ENCODE measurements around the gene ITSN2. TPM values are rescaled to one million over a fixed set of nuclear protein-coding genes. Genes with fewer than 3 reads are reported as not detected.

Gene ITSN2
- total and polyA plus RNA-seq, 4 donors: 10.1 to 32.4 (median 21.6) TPM

DNA sequence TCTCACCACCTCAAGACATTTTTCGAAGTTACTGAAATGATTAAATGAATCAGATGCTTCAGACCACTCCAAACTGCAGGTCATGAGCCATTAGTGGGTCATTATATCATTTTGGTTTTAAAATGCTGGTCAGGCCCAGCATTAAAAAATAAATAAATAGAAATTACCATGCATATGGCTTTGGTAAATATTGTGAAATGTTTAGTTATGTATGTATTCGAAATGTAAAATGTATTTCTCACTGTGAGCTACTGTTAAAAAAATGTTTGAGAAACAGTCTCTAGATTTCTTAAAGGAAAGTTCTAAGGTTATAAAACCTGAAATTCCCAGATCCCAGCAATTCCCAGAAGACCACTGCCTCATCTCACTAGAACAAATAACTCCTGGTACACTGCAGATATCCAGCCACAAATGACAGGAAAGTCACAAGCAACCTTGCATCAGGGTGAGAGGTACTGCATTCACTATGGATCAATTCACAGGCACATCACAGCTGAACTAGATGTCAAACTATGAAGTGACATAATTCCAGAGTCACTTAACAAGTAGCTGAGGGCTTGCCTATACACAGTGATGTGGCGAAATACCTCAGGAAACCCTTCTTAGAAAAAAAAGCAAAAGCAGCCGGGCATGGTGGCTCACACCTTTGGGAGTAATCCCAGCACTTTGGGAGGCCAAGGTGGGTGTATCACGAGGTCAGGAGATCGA, 138.8 kb downstream of the ITSN2 start:
- H3K27me3 ChIP-seq (ENCODE audit: control insufficient read depth in 4 of 4, insufficient read depth in 4 of 4, low read length in 3 of 4): no peaks in the 10 kb centered on the region
- H3K4me3 ChIP-seq (ENCODE audit: low read depth in 1 of 3, low read length in 3 of 3): no peak overlapping the region
- no peak overlapping the region for H3K9ac ChIP-seq (ENCODE audit: low read depth in 1 of 2, low read length in 2 of 2)
- DNase-seq (ENCODE audit: low spot score): no peak
- H3K9me3 ChIP-seq (ENCODE audit: control insufficient read depth in 4 of 4, low read length in 3 of 4): no peaks in the 10 kb centered on the region
- no peak overlapping the region for H3K27ac ChIP-seq (ENCODE audit: low read depth in 1 of 2, low read length in 2 of 2)
- WGBS: 94% methylated on average over 6 of the region's 6 CpGs
- peaks cover 1 to 36% (median 15%) of the 10 kb centered on the region in 4 donors for H3K36me3 ChIP-seq (ENCODE audit: control insufficient read depth in 4 of 4, insufficient read depth in 3 of 4, low read depth in 1 of 4, low read length in 3 of 4)
- H3K4me1 ChIP-seq (ENCODE audit: control insufficient read depth in 4 of 4, insufficient read depth in 4 of 4, low read length in 3 of 4): no peaks in the 10 kb centered on the region
- TF ChIP-seq, protein P1, sequence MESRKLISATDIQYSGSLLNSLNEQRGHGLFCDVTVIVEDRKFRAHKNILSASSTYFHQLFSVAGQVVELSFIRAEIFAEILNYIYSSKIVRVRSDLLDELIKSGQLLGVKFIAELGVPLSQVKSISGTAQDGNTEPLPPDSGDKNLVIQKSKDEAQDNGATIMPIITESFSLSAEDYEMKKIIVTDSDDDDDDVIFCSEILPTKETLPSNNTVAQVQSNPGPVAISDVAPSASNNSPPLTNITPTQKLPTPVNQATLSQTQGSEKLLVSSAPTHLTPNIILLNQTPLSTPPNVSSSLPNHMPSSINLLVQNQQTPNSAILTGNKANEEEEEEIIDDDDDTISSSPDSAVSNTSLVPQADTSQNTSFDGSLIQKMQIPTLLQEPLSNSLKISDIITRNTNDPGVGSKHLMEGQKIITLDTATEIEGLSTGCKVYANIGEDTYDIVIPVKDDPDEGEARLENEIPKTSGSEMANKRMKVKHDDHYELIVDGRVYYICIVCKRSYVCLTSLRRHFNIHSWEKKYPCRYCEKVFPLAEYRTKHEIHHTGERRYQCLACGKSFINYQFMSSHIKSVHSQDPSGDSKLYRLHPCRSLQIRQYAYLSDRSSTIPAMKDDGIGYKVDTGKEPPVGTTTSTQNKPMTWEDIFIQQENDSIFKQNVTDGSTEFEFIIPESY (IDR thresholded peaks at IDR 0.05): no peak
- TF ChIP-seq HNF4A (conservative IDR thresholded peaks at IDR 0.05): no peak
- no peak for TF ChIP-seq GABPA (IDR thresholded peaks at IDR 0.05 in 1 of 2, conservative IDR thresholded peaks at IDR 0.05 in 1 of 2)
- TF ChIP-seq NR2F2 (IDR thresholded peaks at IDR 0.05): no peak
- no peak for TF ChIP-seq EGR1 (IDR thresholded peaks at IDR 0.05; ENCODE audit: low read depth in 2 of 2)
- TF ChIP-seq TAF1 (conservative IDR thresholded peaks at IDR 0.05): no peak
- TF ChIP-seq, protein P2, sequence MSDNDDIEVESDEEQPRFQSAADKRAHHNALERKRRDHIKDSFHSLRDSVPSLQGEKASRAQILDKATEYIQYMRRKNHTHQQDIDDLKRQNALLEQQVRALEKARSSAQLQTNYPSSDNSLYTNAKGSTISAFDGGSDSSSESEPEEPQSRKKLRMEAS (IDR thresholded peaks at IDR 0.05): no peak
- no peak for TF ChIP-seq YY1 (IDR thresholded peaks at IDR 0.05)
- TF ChIP-seq RXRA (IDR thresholded peaks at IDR 0.05): no peak
- no peak for TF ChIP-seq SP1 (IDR thresholded peaks at IDR 0.05)
- no peak for TF ChIP-seq FOXA1 (IDR thresholded peaks at IDR 0.05)
- no peak for TF ChIP-seq FOXA2 (IDR thresholded peaks at IDR 0.05)
- no peak for TF ChIP-seq JUND (IDR thresholded peaks at IDR 0.05)
- TF ChIP-seq HNF4G (IDR thresholded peaks at IDR 0.05): no peak
- no peak for TF ChIP-seq CTCF (IDR thresholded peaks at IDR 0.05; ENCODE audit: low read depth, low read length, missing input control)
- TF ChIP-seq, protein P3, sequence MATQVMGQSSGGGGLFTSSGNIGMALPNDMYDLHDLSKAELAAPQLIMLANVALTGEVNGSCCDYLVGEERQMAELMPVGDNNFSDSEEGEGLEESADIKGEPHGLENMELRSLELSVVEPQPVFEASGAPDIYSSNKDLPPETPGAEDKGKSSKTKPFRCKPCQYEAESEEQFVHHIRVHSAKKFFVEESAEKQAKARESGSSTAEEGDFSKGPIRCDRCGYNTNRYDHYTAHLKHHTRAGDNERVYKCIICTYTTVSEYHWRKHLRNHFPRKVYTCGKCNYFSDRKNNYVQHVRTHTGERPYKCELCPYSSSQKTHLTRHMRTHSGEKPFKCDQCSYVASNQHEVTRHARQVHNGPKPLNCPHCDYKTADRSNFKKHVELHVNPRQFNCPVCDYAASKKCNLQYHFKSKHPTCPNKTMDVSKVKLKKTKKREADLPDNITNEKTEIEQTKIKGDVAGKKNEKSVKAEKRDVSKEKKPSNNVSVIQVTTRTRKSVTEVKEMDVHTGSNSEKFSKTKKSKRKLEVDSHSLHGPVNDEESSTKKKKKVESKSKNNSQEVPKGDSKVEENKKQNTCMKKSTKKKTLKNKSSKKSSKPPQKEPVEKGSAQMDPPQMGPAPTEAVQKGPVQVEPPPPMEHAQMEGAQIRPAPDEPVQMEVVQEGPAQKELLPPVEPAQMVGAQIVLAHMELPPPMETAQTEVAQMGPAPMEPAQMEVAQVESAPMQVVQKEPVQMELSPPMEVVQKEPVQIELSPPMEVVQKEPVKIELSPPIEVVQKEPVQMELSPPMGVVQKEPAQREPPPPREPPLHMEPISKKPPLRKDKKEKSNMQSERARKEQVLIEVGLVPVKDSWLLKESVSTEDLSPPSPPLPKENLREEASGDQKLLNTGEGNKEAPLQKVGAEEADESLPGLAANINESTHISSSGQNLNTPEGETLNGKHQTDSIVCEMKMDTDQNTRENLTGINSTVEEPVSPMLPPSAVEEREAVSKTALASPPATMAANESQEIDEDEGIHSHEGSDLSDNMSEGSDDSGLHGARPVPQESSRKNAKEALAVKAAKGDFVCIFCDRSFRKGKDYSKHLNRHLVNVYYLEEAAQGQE (IDR thresholded peaks at IDR 0.05): no peak
- TF ChIP-seq RAD21 (IDR thresholded peaks at IDR 0.05): no peak
- no peak for TF ChIP-seq ATF3 (IDR thresholded peaks at IDR 0.05)
